PC-9 (cell line): ENCODE measurements around the gene DTNBP1.
"Not testable (repeated sequence)": the region's sequence is repeated elsewhere in the genome, so short reads cannot be mapped to it uniquely, and the experiment has no call there.

ENCODE experiments used
- CTCF ChIP-seq: fragments of 200-600 bp; sonication (generic); conservative IDR thresholded peaks from 2 replicates; pipeline ENCODE4 v1.6.1; 2017; ENCODE audit warnings: mixed run types, antibody characterized with exemption, mild to moderate bottlenecking, moderate library complexity
- EZH2 ChIP-seq: fragments of 200-600 bp; sonication (generic); IDR thresholded peaks from 2 replicates; pipeline ENCODE4 v1.8.0; 2017; ENCODE audit warnings: antibody characterized with exemption, low read depth

DNA sequence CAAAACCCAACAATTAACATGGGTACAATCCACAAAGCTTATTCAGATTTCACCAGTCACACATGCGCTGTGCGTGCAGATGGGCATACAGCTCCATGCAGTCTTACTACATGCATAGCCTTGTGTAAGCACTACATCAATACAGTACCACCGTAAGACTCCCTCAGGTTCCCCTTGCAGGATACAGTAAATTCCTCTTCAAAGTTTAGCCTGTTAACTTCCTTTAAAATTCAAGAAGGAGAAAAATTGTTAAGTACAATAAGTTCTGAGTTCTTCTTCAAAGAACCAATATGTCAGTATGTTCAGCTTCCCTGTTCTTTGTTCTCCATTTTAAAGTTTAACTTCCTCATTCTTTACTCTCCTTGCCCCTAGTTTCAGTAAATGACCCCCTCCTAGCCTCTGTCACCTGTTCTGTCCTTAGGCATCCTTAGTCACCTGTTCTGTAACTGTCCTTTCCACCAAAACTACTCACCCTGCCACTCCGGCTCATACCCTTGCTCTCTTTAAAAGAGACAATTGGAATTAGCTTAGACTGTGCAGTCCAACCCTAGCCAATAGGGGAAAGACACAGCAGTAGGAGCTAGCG lies 119.4 kb downstream of the DTNBP1 start:
- TF ChIP-seq EZH2, CTCF: not testable (repeated sequence)
